Stimulated activated CD8-positive, alpha-beta memory T cell treated with anti-CD3 and anti-CD28 coated beads, Interleukin-12 subunit alpha, Interleukin-12 subunit beta, amount 100 ng/mL, for 1 hour (primary cell): Measurements from ENCODE around the gene FCN1.
"Not testable (repeated sequence)": the region's sequence is repeated elsewhere in the genome, so short reads cannot be mapped to it uniquely, and the experiment has no call there.

Experiments
- DNase-seq: peaks from one replicate; pipeline ENCODE4 v3.0.0-alpha.2; 2020; ENCODE audit warnings: low read depth

The FCN1 gene

DNA sequence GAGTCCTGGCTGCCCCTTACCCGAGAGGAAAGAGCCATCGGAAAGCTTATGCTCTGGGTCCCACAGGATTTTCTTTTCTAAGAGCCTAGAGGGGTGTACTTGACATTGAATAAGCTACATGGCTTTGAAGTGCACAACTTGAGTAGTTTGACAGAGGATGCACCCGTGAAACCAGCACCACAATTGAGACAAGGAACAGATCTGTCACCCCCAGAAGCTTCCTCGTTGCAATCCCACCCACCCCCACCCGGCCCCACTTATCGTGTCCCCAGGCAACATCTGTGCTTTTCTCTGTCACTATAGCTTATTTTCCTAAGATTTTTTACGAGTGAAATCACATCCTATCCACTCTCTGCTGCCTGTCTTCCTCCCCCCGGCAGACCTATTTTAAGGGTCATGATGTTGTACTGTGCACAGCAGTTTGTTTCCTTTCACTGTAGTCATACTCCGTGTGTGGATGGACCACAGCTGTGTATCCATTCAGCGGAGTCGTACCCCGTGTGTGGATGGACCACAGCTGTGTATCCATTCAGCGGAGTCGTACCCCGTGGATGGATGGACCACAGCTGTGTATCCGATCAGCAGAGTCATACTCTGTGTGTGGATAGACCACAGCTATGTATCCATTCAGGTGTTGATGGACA lies 45.9 kb downstream of the FCN1 start:
- DNase-seq, result no peak

DNA sequence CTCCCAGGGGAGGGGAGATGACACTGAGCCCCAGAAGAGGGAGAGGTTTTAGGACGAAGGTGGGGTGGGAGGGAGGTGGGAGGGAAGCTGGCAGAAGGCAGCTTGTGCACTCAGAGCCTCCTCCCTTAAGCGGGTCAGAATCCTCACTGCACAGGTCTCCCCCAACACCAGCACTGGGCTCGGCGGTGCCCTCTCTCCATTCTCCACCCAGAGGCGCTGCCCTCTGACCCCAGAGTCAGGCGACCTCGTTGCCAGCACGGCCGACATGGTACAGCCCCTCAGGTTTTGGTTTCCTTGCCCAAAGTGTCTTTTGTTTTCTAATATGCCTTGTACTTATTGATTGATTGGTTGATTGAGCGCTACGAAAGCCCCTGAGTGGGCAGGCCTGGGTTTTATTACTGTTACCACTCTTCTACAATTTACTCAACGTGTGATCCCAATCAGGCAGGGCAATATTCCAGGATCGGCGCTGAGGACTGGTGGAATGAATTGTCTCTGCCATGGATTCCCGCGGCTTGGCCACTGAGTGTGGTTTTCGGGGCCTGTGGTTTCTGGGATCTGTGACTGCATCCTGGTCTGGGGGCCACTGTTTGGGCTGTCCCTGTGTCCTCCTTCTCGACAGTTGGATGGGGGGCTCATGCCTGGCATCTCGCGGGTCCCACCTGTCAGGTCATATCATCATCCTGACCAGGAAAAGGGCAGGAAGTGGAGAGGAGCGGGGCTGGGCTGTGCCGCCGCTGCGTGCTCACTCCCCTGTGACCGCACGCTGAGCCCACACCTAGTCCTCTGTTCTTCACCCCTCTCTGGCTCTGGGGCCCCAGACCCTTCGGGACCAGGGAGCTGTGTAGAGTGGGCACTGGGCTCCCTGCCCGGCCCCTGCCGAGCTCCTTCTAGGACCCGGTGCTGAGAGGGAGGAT lies 46.7 kb downstream of the FCN1 start:
- DNase-seq, result no peak

DNA sequence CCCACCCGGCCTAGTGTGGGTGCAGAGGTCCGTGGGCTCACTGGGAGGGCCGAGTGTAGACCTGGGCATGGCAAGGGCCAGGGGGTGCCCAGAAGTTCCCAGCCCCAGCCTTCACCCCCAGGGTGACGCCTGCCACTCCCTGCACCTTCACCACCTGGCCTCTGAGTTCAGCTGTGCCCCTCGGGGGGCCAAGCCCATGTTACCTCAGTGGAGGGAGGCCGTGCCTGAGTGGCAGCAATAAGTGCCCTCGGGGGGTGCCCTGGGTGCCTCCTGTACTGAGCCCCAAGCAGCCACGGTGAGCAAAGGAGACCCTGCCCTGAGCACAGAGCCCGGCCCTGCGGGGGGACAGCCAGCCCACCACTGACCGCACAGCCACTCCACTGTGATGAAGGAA lies 47.4 kb downstream of the FCN1 start:
- DNase-seq, result no peak

DNA sequence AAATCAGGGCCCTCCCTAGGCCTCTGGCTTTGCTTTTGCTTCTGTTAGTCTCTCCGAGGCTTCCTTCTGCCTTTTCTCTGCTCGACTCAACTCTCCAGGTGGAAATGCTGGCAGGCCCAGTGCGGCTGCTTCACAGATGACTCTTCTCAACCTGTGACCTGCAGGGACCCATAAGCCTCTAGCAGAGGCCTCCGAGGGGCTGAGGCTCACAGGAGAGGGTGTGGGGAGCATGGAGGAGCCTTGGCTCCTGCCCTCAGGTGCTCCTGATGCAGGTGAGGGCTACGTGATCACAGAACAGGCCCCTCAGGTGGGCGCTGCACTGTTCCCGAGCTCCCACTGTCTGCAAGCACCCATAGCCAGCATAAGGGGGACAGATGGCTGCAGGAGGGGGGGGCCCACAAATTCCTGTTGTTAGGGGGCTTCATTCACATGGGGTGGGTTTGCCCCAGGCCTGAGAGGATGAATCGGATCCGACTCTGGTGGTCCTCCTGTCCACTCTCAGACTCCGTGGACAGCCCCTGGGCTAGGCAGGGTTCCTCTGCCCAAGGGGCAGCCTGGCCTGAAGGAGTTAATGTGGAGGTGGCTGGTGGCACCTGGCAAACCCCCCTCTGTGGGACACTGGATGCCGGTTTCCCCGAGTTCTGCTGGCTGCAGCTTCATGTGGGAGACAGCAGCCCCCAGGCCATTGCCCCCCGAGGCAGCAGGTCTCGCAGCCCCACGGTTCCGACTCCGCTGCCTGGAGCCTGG lies 48.0 kb downstream of the FCN1 start:
- no peak for DNase-seq

DNA sequence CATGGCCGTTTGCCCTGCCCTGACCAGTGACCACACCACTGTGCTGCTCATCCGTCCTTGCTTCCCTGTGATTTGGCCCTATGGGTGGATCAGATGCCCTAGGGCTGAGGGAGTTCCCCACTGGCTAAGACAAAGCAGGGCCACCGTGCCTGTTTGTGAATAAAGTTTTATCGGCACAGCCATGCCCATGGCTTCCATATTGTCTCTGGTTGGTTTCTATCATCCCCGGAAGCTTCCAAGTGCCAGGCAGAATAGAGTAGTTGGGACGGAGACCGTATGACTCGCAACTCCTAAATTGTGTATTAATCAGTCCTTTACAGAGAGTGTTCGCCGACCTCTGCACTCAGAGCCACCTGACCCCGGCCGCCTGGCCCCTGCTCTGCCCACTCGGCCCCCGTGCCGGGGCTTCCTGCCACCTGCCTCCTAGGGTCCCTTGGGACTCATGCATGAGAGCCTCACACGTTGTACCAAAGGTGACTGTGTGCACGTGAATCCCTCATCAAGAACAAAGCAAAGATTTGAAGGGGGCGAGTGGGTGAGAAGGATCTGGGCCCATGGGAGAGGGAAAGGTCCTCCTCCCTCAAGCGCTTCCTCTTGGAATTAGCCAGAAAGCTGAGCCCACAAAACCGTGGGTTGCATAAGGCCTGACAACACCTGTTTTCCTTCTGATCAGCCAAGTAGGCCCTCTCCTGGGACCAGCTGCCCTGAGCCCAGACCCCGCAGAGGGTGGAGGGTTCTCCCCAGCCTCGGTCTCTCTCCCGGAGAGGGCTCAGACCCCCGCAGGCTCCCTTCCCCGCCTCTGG lies 48.8 kb downstream of the FCN1 start:
- DNase-seq, result no peak

DNA sequence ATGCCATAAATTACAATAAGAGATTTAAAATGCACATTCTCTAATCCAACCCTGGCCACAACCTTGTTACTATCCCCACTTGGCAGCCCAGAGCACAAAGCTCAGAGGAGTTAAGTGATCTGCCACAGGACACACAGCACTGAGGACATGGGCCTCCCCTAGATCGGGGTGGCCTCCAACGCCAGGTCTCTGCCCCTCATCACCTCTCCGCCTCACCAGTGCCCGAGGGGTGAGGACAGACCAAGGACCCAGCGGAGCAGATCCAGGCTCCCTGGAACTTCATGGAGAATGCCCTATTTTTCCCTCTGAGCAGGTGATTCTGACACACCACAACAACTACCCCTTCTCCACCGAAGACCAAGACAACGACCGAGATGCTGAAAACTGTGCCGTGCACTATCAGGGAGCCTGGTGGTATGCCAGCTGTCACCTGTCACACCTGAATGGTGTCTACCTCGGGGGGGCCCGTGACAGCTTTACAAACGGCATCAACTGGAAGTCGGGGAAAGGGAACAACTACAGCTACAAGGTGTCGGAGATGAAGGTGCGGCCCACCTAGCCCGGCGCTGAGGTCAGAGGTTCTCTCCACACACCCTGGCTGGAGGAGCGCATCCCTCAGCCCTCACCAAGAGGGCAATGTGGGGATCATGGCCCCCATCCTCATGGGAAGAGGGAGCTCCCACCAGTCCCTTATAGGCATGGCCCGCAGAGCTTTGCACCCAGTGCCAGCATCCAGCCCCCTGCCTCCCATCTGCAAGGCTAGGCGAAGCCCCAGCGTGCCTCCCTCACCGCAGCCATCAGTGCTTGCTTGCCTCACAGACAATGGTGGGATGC lies 49.6 kb downstream of the FCN1 start:
- no peak for DNase-seq

DNA sequence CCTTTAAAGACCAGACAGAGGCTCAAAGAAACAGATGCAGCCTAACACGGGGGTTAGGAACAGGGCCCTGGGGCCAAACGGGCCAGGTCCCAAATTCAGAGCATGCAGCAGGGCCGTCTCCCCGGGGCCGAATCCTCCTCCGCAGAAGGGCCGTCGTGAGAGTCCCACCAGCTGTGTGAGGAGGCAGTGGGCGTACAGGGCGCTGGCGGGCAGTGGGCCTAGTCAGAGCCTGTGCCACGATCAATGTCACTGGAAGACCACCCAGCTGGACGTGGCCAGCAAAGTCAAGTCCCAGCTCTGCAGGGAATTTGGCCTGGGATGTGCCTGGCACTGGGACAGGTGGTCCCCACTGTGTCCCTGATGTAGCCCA lies 52.9 kb downstream of the FCN1 start:
- no peak for DNase-seq

DNA sequence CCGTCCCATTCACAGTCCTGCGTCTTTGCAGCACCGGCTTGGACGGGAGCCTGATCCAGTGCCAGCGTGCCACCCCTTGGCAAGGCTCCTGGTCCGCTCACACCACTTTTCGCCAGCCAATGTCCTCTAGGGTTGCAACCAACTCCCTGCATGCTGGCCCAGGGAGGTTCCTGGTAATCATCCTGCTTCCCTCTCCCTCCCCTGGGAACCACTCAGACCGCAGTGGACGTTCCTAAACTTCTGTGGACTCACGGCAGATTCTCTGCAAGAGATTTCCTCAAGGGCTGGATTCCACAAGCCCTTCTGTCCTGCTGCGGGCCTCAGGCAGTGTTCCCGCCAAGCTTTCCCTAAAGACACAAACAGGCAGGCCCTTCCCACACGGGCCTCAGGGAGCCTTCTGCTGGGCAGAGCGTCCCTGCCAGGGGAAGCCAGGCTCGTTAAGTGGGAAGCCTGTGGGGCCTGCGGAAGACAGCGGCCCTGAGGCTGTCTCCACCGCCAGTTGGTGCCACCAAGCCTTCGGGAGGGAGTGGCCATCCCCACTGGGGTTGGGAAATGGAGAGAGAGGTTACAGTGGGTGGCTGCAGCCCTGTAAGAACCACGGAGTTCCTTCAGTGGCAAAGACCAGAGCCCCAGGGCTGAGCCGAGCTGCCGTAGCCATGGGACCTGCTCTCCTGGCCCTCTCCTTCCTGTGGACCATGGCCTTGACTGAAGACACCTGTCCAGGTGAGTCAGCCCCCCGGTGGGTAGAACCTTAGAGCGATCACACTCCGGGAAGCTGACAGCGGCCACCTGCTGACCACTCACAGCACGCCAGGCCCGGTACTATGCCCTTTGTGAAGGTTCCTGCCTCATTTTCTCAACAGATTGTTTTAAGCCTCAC lies 53.5 kb downstream of the FCN1 start:
- no peak for DNase-seq

DNA sequence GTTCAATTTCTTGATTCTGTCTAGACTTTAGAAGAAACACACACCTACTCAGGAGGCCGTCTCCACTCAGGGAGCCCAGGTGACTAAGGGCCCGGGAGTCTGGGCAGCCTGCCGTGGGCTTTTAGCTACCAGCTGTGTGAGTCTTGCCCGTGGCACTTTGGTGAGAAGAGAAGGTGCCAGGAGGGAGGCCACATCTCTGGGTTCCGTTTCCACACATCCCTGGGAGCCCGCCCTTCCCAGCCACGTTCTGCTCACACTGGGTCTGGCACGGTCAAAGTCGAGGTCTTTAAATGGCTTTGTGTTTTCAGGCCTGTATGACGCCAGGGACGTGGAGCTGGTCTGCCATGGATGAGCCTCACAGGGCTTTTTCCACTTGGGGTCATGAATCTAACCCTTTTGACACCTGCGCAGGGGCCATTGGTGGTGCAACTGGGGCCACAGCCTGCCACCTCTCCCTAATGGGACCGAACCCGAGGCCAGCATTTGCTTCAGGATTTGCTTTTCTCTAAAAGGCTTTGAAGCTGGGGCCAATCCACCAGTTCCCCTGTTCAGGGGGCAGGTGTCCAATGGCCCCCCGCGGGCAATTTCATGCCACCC lies 54.3 kb downstream of the FCN1 start:
- no peak for DNase-seq

DNA sequence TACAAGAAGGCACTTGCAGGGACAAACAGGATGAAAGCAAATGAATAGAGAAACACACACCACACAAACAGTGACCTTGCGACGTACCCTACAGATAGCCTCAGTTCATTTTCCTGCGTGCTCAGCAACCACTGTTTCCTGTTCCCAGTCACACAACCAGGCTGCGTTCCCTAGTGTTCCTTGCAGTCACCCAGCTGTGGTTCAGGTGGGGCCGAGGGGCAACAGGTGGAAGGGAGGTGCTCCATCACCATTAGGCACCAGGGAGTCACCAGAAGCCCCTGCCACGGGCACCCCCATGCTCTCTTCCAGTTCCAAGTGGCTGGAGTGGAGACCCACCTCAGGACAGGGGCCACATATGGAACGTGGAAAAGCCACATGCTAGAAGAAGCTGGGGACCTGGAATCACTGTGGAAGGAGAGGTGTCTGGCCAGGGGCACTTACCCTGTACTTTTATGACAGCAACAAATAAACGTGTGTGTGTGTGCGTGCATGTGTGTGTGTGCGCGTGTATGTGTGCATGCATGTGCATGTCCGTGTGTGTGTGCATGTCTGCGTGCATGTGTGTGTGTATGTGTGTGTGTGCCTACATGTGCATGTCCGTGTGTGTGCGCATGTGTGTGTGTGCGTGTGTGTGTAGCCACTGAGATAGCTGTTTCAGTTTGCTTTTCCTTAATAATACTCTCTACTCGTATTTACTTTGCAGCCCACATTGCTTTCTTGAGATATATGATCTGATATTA lies 55.9 kb downstream of the FCN1 start:
- DNase-seq, result no peak

DNA sequence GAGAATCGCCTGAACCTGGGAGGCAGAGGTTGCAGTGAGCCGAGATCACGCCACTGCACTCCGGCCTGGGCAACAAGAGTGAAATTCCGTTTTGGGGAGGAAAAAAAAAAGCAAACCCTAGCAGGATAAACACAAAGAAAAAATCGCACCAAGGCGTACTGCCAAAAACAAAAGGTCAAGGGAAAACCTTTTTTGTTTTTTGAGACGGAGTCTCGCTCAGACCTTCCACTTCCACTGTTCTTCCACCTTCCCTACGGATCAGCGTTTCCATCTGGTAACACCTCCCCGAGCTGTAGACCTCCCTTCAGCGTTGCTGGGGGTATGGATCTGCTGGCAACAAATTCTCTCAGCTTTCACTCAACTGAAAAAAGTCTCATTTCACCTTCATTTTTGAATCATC lies 57.2 kb downstream of the FCN1 start:
- DNase-seq, result no peak

DNA sequence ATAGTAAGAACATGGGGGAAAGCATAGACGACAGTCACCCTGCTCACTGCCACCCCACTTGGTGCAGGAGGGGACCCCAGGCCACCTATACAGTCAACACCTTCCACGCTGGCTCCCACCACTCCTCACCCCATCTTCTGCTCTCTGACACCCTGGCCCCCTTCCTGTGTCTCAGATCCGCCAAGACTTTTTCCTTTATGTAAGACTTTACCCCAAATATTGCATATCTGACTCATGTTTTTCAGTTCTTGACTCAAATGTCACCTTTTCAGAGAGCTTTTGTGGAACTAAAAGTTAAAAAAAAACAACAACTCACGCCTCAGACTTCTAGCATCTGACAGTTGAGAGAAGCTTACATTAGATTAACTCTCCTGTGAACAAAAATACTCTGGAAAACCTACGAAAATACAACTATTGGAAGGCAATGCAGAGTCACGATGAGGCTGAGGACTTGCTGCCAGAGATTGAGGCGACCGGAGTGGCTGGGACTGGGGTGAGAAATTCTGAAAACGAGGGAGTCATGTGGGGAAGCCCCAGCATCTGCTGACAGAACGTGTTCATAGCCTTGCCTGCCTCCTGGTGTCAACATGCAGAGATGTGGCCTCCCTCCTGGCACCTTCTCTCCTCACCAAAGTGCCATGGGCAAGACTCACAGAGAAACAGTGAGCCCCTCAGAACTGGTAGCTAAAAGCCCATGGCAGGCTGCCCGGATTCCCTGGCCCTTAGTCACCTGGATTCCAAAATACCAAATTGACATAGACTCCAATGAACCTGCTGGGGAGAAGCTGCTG lies 59.5 kb downstream of the FCN1 start:
- no peak for DNase-seq

DNA sequence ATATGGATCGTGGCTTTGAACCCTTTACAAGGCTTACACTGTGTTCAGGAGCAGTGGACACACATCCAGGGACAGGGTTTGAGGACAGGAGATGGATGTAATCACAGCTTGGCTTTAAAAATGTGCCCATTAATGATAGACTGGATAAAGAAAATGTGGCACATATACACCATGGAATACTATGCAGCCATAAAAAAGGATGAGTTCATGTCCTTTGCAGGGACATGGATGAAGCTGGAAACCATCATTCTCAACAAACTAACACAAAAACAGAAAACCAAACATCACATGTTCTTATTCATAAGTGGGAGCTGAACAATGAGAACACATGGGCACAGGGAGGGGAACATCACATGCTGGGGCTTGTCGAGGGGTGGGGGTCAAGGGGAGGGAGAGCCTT lies 60.3 kb downstream of the FCN1 start:
- DNase-seq, result not testable (repeated sequence)

DNA sequence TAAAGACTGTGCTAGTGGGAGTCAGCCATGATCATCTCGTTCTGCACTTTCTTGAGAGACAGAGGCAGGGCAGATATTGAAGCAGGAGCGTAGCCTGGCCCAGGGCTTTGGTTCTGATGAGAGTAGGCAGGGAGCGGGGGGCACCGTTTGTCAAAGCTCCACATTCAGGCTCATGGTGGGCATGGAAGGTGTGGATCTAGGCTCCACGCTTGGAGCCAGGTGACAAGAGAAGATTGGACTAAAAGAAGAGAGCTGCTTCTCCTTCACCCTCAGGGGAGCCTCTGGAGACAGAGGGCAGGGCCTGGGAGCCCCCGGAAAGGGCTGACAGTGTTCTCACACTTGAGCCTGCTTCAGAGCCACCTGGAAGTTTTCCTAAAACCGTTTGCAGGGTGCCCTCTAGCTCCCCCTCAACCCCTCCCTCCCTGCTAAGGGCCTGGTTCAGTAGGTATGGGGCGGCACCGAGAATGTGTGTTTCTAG lies 61.8 kb downstream of the FCN1 start:
- DNase-seq, result no peak
